ENCODE results near the gene OR4C16. TPM values are rescaled to one million over a fixed set of nuclear protein-coding genes. Genes with fewer than 3 reads are reported as not detected.

Gene OR4C16, protein sequence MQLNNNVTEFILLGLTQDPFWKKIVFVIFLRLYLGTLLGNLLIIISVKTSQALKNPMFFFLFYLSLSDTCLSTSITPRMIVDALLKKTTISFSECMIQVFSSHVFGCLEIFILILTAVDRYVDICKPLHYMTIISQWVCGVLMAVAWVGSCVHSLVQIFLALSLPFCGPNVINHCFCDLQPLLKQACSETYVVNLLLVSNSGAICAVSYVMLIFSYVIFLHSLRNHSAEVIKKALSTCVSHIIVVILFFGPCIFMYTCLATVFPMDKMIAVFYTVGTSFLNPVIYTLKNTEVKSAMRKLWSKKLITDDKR
- polyA plus RNA-seq (2013, experiment 1 of 2), result not detected
- not detected for polyA plus RNA-seq (2013, experiment 2 of 2)

DNA sequence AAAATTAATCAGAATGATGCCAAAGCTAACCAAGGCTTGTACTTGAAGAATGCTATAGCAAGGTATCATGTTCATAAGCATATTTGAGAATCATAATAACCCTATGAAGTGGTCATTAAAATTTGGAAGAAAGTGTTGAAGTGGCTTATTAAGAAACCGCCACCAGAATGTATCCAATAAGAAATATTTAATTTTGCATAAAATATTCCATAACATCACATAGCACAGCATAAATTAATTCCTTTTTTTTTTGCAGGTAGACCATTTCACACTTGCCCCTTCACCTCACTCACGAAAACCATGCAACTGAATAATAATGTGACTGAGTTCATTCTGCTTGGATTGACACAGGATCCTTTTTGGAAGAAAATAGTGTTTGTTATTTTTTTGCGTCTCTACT, at the start of gene OR4C16:
Gene OR4C16 (plus strand): TSS at position 301 of the 400 bp plus-strand sequence. CDS start 0 bp downstream, at position 301.
- no peak within 1 kb of the TSS for H3K4me3 ChIP-seq (ENCODE audit: insufficient read depth in 1 of 2, low read depth in 1 of 2, low read length in 2 of 2)
- peaks cover 35% of the 10 kb centered on the region for H3K9me3 ChIP-seq (ENCODE audit: control insufficient read depth, low read length)
- H3K27ac ChIP-seq (ENCODE audit: low read length, poor library complexity, severe bottlenecking), result no peak within 1 kb of the TSS
- no peak within 1 kb of the TSS for H3K18ac ChIP-seq (ENCODE audit: low read depth in 1 of 2, low read length in 2 of 2)
- H3K4ac ChIP-seq (ENCODE audit: low read depth in 1 of 2, low read length in 2 of 2), result no peak within 1 kb of the TSS
- no peak within 1 kb of the TSS for H2AFZ ChIP-seq (ENCODE audit: low read depth, low read length)
- no peak within 1 kb of the TSS for H3K4me2 ChIP-seq (ENCODE audit: low read length, poor library complexity, severe bottlenecking)
- H4K8ac ChIP-seq (ENCODE audit: low read length), result no peak within 1 kb of the TSS
- WGBS, result 100% methylated on average over 1 of the region's 3 CpGs
- no peaks in the 10 kb centered on the region for H3K27me3 ChIP-seq (ENCODE audit: control insufficient read depth in 1 of 2, insufficient read depth in 1 of 2, low read length in 2 of 2)
- H2BK15ac ChIP-seq (ENCODE audit: low read depth, poor library complexity, severe bottlenecking), result no peak within 1 kb of the TSS
- no peaks in the 10 kb centered on the region for H3K79me1 ChIP-seq (replicated peaks; ENCODE audit: low read length, poor library complexity, severe bottlenecking)
- H4K91ac ChIP-seq (ENCODE audit: low read length), result no peak within 1 kb of the TSS
- no peak within 1 kb of the TSS for H2AK5ac ChIP-seq (ENCODE audit: low read length, severe bottlenecking)
- DNase-seq, result no peak
- no peak within 1 kb of the TSS for H3K23ac ChIP-seq (ENCODE audit: low read length in 2 of 2)
- no peak within 1 kb of the TSS for H2BK5ac ChIP-seq (ENCODE audit: low read depth, low read length, poor library complexity, severe bottlenecking)
- H3K9ac ChIP-seq (ENCODE audit: low read length), result no peak within 1 kb of the TSS
- H2BK12ac ChIP-seq (ENCODE audit: low read length in 2 of 2), result no peak within 1 kb of the TSS
- no peaks in the 10 kb centered on the region for H3K4me1 ChIP-seq (ENCODE audit: control insufficient read depth, insufficient read depth, low read depth, low read length)
- H3K36me3 ChIP-seq (ENCODE audit: control insufficient read depth in 1 of 2, insufficient read depth in 2 of 2, low read depth in 1 of 2, low read length in 2 of 2), result no peaks in the 10 kb centered on the region
- no peak within 1 kb of the TSS for H2BK120ac ChIP-seq (ENCODE audit: low read depth, low read length)
- H3K14ac ChIP-seq (ENCODE audit: low read length in 2 of 2), result no peak within 1 kb of the TSS

DNA sequence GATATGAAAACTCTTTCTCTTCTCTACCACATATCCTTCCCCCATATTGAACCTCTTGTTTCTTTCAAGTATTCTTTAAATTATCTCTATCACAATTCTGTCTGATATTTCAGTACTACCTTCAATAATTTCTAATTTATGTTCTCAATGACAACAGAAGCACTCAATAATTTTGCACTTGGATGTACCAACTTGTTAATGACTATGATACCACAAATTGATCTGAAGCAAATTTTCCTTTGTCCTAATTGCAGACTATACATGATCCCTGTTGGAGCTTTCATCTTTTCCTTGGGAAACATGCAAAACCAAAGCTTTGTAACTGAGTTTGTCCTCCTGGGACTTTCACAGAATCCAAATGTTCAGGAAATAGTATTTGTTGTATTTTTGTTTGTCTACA, 17.8 kb upstream of the OR4C16 start, which contains the start of gene OR4C15:
Gene OR4C15 (plus strand): TSS at position 301 of the 400 bp plus-strand sequence. CDS start 0 bp downstream, at position 301.
- Histone ChIP-seq H3K36me3 (ENCODE audit: control insufficient read depth in 1 of 2, insufficient read depth in 2 of 2, low read depth in 1 of 2, low read length in 2 of 2) (no peaks in the 10 kb centered on the region), H3K23ac (ENCODE audit: low read length in 2 of 2) (no peak within 1 kb of the TSS), H3K4me3 (ENCODE audit: insufficient read depth in 1 of 2, low read depth in 1 of 2, low read length in 2 of 2) (no peak within 1 kb of the TSS), H3K27ac (ENCODE audit: low read length, poor library complexity, severe bottlenecking) (no peak within 1 kb of the TSS), H3K4me2 (ENCODE audit: low read length, poor library complexity, severe bottlenecking) (no peak within 1 kb of the TSS), H2AFZ (ENCODE audit: low read depth, low read length) (no peak within 1 kb of the TSS), H3K18ac (ENCODE audit: low read depth in 1 of 2, low read length in 2 of 2) (no peak within 1 kb of the TSS), H3K14ac (ENCODE audit: low read length in 2 of 2) (no peak within 1 kb of the TSS), H2BK120ac (ENCODE audit: low read depth, low read length) (no peak within 1 kb of the TSS), H4K91ac (ENCODE audit: low read length) (no peak within 1 kb of the TSS), H2BK12ac (ENCODE audit: low read length in 2 of 2) (no peak within 1 kb of the TSS), H3K4ac (ENCODE audit: low read depth in 1 of 2, low read length in 2 of 2) (no peak within 1 kb of the TSS), H3K9me3 (ENCODE audit: control insufficient read depth, low read length) (peaks cover 22% of the 10 kb centered on the region), H2BK5ac (ENCODE audit: low read depth, low read length, poor library complexity, severe bottlenecking) (no peak within 1 kb of the TSS), H3K27me3 (ENCODE audit: control insufficient read depth in 1 of 2, insufficient read depth in 1 of 2, low read length in 2 of 2) (no peaks in the 10 kb centered on the region), H2AK5ac (ENCODE audit: low read length, severe bottlenecking) (no peak within 1 kb of the TSS), H3K79me1 (replicated peaks; ENCODE audit: low read length, poor library complexity, severe bottlenecking) (no peaks in the 10 kb centered on the region), H4K8ac (ENCODE audit: low read length) (no peak within 1 kb of the TSS), H3K4me1 (ENCODE audit: control insufficient read depth, insufficient read depth, low read depth, low read length) (no peaks in the 10 kb centered on the region), H2BK15ac (ENCODE audit: low read depth, poor library complexity, severe bottlenecking) (no peak within 1 kb of the TSS), H3K9ac (ENCODE audit: low read length) (no peak within 1 kb of the TSS)
- no peak for DNase-seq

DNA sequence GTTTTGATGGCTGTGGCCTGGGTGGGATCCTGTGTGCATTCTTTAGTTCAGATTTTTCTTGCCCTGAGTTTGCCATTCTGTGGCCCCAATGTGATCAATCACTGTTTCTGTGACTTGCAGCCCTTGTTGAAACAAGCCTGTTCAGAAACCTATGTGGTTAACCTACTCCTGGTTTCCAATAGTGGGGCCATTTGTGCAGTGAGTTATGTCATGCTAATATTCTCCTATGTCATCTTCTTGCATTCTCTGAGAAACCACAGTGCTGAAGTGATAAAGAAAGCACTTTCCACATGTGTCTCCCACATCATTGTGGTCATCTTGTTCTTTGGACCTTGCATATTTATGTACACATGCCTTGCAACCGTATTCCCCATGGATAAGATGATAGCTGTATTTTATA, 620 bp downstream of the OR4C16 start:
- Histone ChIP-seq H3K4me2 (ENCODE audit: low read length, poor library complexity, severe bottlenecking) (no peak overlapping the region), H3K36me3 (ENCODE audit: control insufficient read depth in 1 of 2, insufficient read depth in 2 of 2, low read depth in 1 of 2, low read length in 2 of 2) (no peaks in the 10 kb centered on the region)

DNA sequence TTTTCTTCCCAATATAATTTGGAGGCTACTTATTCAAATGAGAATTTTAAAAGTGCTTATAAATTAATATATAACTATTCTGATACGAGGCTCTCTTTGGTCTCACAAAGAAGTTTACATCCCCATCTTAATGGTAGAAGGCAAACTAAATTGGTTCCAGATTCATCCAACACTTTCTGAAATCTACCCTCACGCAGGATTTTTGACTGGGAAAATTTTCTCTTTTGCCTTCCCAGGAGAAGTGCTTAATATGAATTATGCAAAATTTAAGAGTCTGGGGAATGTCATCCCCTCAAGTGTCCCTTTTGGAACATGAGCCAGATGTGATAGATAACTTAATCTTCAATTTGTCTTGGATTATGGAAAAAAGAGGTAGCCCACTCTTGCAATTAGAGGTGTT, 35.6 kb downstream of the OR4C16 start, which contains the start of gene OR4C11:
Gene OR4C11 (minus strand): TSS at position 101 of the 400 bp plus-strand sequence. CDS start 3,272 bp downstream, outside the sequence.
- no peak for DNase-seq
- no peak within 1 kb of the TSS for H2AFZ ChIP-seq (ENCODE audit: low read depth, low read length)
- H2BK12ac ChIP-seq (ENCODE audit: low read length in 2 of 2), result no peak within 1 kb of the TSS
- no peak within 1 kb of the TSS for H3K9ac ChIP-seq (ENCODE audit: low read length)
- no peaks in the 10 kb centered on the region for H3K36me3 ChIP-seq (ENCODE audit: control insufficient read depth in 1 of 2, insufficient read depth in 2 of 2, low read depth in 1 of 2, low read length in 2 of 2)
- no peak within 1 kb of the TSS for H2AK5ac ChIP-seq (ENCODE audit: low read length, severe bottlenecking)
- H3K9me3 ChIP-seq (ENCODE audit: control insufficient read depth, low read length), result peaks cover 24% of the 10 kb centered on the region
- H3K4ac ChIP-seq (ENCODE audit: low read depth in 1 of 2, low read length in 2 of 2), result no peak within 1 kb of the TSS
- WGBS, result 20% methylated on average over 1 of the region's 2 CpGs
- no peak within 1 kb of the TSS for H3K14ac ChIP-seq (ENCODE audit: low read length in 2 of 2)
- no peak within 1 kb of the TSS for H2BK120ac ChIP-seq (ENCODE audit: low read depth, low read length)
- H2BK15ac ChIP-seq (ENCODE audit: low read depth, poor library complexity, severe bottlenecking), result no peak within 1 kb of the TSS
- no peak within 1 kb of the TSS for H2BK5ac ChIP-seq (ENCODE audit: low read depth, low read length, poor library complexity, severe bottlenecking)
- H3K27ac ChIP-seq (ENCODE audit: low read length, poor library complexity, severe bottlenecking), result no peak within 1 kb of the TSS
- no peaks in the 10 kb centered on the region for H3K79me1 ChIP-seq (replicated peaks; ENCODE audit: low read length, poor library complexity, severe bottlenecking)
- H4K91ac ChIP-seq (ENCODE audit: low read length), result no peak within 1 kb of the TSS
- no peak within 1 kb of the TSS for H4K8ac ChIP-seq (ENCODE audit: low read length)
- H3K4me3 ChIP-seq (ENCODE audit: insufficient read depth in 1 of 2, low read depth in 1 of 2, low read length in 2 of 2), result no peak within 1 kb of the TSS
- H3K4me2 ChIP-seq (ENCODE audit: low read length, poor library complexity, severe bottlenecking), result no peak within 1 kb of the TSS
- H3K18ac ChIP-seq (ENCODE audit: low read depth in 1 of 2, low read length in 2 of 2), result no peak within 1 kb of the TSS
- no peaks in the 10 kb centered on the region for H3K4me1 ChIP-seq (ENCODE audit: control insufficient read depth, insufficient read depth, low read depth, low read length)
- no peaks in the 10 kb centered on the region for H3K27me3 ChIP-seq (ENCODE audit: control insufficient read depth in 1 of 2, insufficient read depth in 1 of 2, low read length in 2 of 2)
- no peak within 1 kb of the TSS for H3K23ac ChIP-seq (ENCODE audit: low read length in 2 of 2)

More for the DNA sequence above, 620 bp downstream of the OR4C16 start:
- Histone ChIP-seq H3K9me3 (ENCODE audit: control insufficient read depth, low read length) (peaks cover 40% of the 10 kb centered on the region), H2AFZ (ENCODE audit: low read depth, low read length) (no peak overlapping the region), H3K14ac (ENCODE audit: low read length in 2 of 2) (no peak overlapping the region), H3K9ac (ENCODE audit: low read length) (no peak overlapping the region), H2BK120ac (ENCODE audit: low read depth, low read length) (no peak overlapping the region), H3K27me3 (ENCODE audit: control insufficient read depth in 1 of 2, insufficient read depth in 1 of 2, low read length in 2 of 2) (no peaks in the 10 kb centered on the region), H3K4me3 (ENCODE audit: insufficient read depth in 1 of 2, low read depth in 1 of 2, low read length in 2 of 2) (no peak overlapping the region), H3K27ac (ENCODE audit: low read length, poor library complexity, severe bottlenecking) (no peak overlapping the region), H3K79me1 (replicated peaks; ENCODE audit: low read length, poor library complexity, severe bottlenecking) (no peaks in the 10 kb centered on the region), H4K8ac (ENCODE audit: low read length) (no peak overlapping the region), H4K91ac (ENCODE audit: low read length) (no peak overlapping the region), H2BK5ac (ENCODE audit: low read depth, low read length, poor library complexity, severe bottlenecking) (no peak overlapping the region), H2AK5ac (ENCODE audit: low read length, severe bottlenecking) (no peak overlapping the region), H3K4me1 (ENCODE audit: control insufficient read depth, insufficient read depth, low read depth, low read length) (no peaks in the 10 kb centered on the region), H3K23ac (ENCODE audit: low read length in 2 of 2) (no peak overlapping the region), H3K4ac (ENCODE audit: low read depth in 1 of 2, low read length in 2 of 2) (no peak overlapping the region), H3K18ac (ENCODE audit: low read depth in 1 of 2, low read length in 2 of 2) (no peak overlapping the region), H2BK15ac (ENCODE audit: low read depth, poor library complexity, severe bottlenecking) (no peak overlapping the region), H2BK12ac (ENCODE audit: low read length in 2 of 2) (no peak overlapping the region)
- DNase-seq, result no peak
- no CpG with 5 or more reads among the region's 1 CpG for WGBS

Measured in mesenchymal stem cell (in vitro differentiated cells and primary cell).